Ovary (tissue), 3 donors: ENCODE measurements around the gene NR4A1.

Experiments
- POLR2A ChIP-seq: fragments of 450-650 bp; IDR thresholded peaks from one replicate; pipeline ENCODE4 v1.6.1; 2017; ENCODE audit warnings: antibody characterized with exemption, mild to moderate bottlenecking, moderate library complexity
- TF ChIP-seq, protein P1 (sequence below), 3 donors: fragments of 450-650 bp in 2 of 3; fragments of 200-600 bp in 1 of 3; IDR thresholded peaks; one replicate each; pipeline versions ENCODE4 v1.5.1 to v1.8.0; 2016 to 2022; ENCODE audit warnings: antibody characterized with exemption in 3 of 3, mild to moderate bottlenecking in 1 of 3
- donor health status: DM: no; HTN: no; CAD: no.

DNA sequence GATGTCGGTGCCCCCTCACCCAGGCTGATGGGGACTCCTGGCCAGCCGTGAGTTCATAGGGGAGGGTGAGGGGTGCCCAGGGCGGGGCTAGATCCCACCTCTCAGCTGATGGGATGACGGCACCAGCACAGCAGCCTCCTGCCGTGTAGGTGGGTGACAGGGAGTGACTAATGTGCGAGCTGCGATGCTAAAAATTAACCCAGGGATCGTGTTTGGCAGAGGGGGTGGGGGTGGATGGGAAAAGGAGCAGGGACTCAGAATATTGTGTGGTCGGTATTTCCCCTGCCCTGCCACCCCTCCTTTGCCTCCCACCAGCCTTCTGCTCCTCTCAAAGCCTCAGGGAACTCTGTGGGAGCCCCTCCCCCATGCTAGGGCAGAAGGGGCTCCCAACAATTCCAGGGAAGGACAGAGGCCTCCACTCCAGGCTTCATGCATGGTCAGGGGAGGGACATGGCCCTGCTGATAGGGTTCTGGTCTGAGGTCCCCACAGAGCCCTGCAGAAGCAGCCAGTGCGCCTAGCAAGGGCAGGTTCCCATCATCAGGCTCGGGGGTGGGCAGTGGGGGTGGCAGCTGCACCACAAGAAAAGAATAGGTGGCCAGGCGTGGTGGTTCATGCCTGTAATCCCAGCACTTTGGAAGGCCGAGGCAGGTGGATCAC, 32.0 kb upstream of the NR4A1 start:
- TF ChIP-seq, protein P1, sequence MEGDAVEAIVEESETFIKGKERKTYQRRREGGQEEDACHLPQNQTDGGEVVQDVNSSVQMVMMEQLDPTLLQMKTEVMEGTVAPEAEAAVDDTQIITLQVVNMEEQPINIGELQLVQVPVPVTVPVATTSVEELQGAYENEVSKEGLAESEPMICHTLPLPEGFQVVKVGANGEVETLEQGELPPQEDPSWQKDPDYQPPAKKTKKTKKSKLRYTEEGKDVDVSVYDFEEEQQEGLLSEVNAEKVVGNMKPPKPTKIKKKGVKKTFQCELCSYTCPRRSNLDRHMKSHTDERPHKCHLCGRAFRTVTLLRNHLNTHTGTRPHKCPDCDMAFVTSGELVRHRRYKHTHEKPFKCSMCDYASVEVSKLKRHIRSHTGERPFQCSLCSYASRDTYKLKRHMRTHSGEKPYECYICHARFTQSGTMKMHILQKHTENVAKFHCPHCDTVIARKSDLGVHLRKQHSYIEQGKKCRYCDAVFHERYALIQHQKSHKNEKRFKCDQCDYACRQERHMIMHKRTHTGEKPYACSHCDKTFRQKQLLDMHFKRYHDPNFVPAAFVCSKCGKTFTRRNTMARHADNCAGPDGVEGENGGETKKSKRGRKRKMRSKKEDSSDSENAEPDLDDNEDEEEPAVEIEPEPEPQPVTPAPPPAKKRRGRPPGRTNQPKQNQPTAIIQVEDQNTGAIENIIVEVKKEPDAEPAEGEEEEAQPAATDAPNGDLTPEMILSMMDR (IDR thresholded peaks at IDR 0.05): no peak
- TF ChIP-seq POLR2A: no peak
